Mucosa of rectum (tissue), 2 donors: ENCODE measurements around the gene INTS11.

Source experiments
- H3K27ac ChIP-seq, 2 donors: one replicate each; pipeline ENCODE4 v1.7.0; 2013; ENCODE audit warnings: inconsistent platforms in 2 of 2, low read depth in 2 of 2, low read length in 2 of 2
- H3K27me3 ChIP-seq, 2 donors: one replicate each; pipeline ENCODE4 v1.7.0; 2013; ENCODE audit warnings: low read length in 2 of 2; ENCODE audit not compliant: control insufficient read depth in 2 of 2, insufficient read depth in 2 of 2
- H3K36me3 ChIP-seq, 2 donors: one replicate each; pipeline ENCODE4 v1.7.0; 2013; ENCODE audit warnings: low read length in 2 of 2; ENCODE audit not compliant: control insufficient read depth in 2 of 2, insufficient read depth in 2 of 2
- H3K4me1 ChIP-seq, 2 donors: one replicate each; pipeline ENCODE4 v1.7.0; 2013; ENCODE audit warnings: low read length in 2 of 2, mild to moderate bottlenecking in 1 of 2; ENCODE audit not compliant: control insufficient read depth in 2 of 2, insufficient read depth in 2 of 2
- H3K4me3 ChIP-seq, 2 donors: one replicate each; pipeline ENCODE4 v1.7.0; 2013; ENCODE audit warnings: low read length in 2 of 2
- H3K9ac ChIP-seq, 2 donors: one replicate each; pipeline ENCODE4 v1.7.0; 2013; ENCODE audit warnings: low read length in 2 of 2, low read depth in 1 of 2, mild to moderate bottlenecking in 1 of 2
- H3K9me3 ChIP-seq, 2 donors: one replicate each; pipeline ENCODE4 v1.7.0; 2013; ENCODE audit warnings: low read length in 2 of 2; ENCODE audit not compliant: control insufficient read depth in 2 of 2
- donor health status: healthy.
- donor health status: Normal muscosa, but diverticular disease.

The INTS11 gene

DNA sequence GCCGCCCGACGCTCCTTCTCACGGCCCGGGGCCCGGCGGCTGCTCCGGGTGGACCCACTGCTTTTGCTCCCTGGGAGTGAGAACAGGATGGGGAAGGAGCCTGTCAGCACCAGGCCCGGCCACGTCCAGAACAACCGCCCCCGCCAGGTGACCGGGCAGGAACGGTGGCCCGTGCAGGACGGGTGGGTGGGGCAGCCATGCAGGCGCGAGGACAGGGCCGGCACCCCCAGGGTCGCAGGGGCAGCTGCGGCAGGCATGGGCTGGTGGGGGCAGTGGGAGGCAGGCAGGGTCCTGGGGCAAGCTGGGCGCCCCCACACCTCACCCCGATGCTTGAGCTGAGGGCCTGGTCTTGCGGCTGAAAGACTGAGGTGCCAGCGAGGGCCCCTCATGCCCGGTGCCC is 12.0 kb upstream of the INTS11 start:
- no peaks in the 10 kb centered on the region for H3K9me3 ChIP-seq
- no peak overlapping the region for H3K27ac ChIP-seq
- H3K36me3 ChIP-seq = peaks cover 15 to 21% of the 10 kb centered on the region in 2 donors
- H3K9ac ChIP-seq = no peak overlapping the region
- H3K4me1 ChIP-seq = peaks cover 8 to 12% of the 10 kb centered on the region in 2 donors
- H3K27me3 ChIP-seq = peaks cover under 1 to 7% of the 10 kb centered on the region in 2 donors
- H3K4me3 ChIP-seq = no peak overlapping the region

GRCh38 chr1:1335792-1336248 is 11.4 kb upstream of the INTS11 start:
- peaks cover 9 to 14% of the 10 kb centered on the region in 2 donors for H3K36me3 ChIP-seq

GRCh38 chr1:1335283-1335682 is 10.8 kb upstream of the INTS11 start:
- H3K9ac ChIP-seq = no peak overlapping the region
- no peaks in the 10 kb centered on the region for H3K9me3 ChIP-seq
- peaks cover 5 to 10% of the 10 kb centered on the region in 2 donors for H3K36me3 ChIP-seq
- peaks cover 10 to 20% of the 10 kb centered on the region in 2 donors for H3K4me1 ChIP-seq
- H3K27ac ChIP-seq = no peak overlapping the region
- H3K27me3 ChIP-seq = peaks cover 3 to 7% of the 10 kb centered on the region in 2 donors
- H3K4me3 ChIP-seq = no peak overlapping the region

More at GRCh38 chr1:1335792-1336248, 11.4 kb upstream of the INTS11 start:
- Histone ChIP-seq H3K4me1 (peaks cover 10 to 15% of the 10 kb centered on the region in 2 donors), H3K27me3 (peaks cover 3 to 7% of the 10 kb centered on the region in 2 donors), H3K9ac (no peak overlapping the region), H3K4me3 (no peak overlapping the region), H3K9me3 (no peaks in the 10 kb centered on the region), H3K27ac (no peak overlapping the region)

DNA sequence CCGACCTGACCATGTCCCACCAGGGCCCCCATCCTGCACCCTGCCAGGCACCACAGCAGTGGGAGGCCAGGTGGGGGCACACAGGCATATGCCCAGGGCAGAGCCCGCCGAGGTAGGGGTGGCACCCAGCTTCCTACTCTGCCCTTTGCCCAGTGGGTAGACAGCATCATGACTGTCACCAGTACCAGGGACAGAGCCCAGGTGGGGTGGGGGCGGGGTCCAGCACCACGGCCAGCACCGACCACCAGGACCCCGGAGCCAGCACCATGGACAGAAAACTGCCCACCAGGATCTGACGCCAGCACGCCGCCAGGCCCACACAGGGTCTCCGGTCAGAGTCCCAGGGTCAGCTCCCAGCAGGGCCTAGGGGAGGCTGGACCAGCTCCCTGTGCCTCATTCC is 10.4 kb upstream of the INTS11 start:
- Histone ChIP-seq H3K4me3 (no peak overlapping the region), H3K36me3 (peaks cover 5 to 10% of the 10 kb centered on the region in 2 donors), H3K4me1 (peaks cover 10 to 20% of the 10 kb centered on the region in 2 donors), H3K9ac (no peak overlapping the region), H3K27ac (no peak overlapping the region), H3K9me3 (no peaks in the 10 kb centered on the region), H3K27me3 (peaks cover 3 to 7% of the 10 kb centered on the region in 2 donors)

- Histone ChIP-seq H3K4me1 (peaks cover 10 to 20% of the 10 kb centered on the region in 2 donors), H3K9ac (no peak overlapping the region), H3K36me3 (peaks cover 3 to 5% of the 10 kb centered on the region in 2 donors), H3K9me3 (no peaks in the 10 kb centered on the region), H3K27me3 (peaks cover 3 to 7% of the 10 kb centered on the region in 2 donors), H3K4me3 (no peak overlapping the region), H3K27ac (no peak overlapping the region)
Observed at GRCh38 chr1:1333551-1334241, 9.2 kb upstream of the INTS11 start.

DNA sequence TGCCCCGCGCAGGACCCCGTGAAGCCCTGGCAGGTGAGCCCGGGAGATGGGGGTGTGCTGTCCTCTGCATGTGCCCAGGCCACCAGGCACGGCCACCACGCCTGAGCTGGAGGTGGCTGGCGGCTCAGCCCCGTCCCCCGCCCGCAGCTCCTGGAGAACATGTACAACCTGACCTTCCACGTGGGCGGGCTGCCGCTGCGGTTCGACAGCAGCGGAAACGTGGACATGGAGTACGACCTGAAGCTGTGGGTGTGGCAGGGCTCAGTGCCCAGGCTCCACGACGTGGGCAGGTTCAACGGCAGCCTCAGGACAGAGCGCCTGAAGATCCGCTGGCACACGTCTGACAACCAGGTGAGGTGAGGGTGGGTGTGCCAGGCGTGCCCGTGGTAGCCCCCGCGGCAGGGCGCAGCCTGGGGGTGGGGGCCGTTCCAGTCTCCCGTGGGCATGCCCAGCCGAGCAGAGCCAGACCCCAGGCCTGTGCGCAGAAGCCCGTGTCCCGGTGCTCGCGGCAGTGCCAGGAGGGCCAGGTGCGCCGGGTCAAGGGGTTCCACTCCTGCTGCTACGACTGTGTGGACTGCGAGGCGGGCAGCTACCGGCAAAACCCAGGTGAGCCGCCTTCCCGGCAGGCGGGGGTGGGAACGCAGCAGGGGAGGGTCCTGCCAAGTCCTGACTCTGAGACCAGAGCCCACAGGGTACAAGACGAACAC is 8.5 kb upstream of the INTS11 start:
- Histone ChIP-seq H3K4me3 (no peak overlapping the region), H3K36me3 (peaks cover 0 to 2% of the 10 kb centered on the region in 2 donors), H3K9me3 (no peaks in the 10 kb centered on the region), H3K9ac (no peak overlapping the region), H3K4me1 (peaks cover 10 to 20% of the 10 kb centered on the region in 2 donors), H3K27me3 (peaks cover 3 to 7% of the 10 kb centered on the region in 2 donors), H3K27ac (no peak overlapping the region)

DNA sequence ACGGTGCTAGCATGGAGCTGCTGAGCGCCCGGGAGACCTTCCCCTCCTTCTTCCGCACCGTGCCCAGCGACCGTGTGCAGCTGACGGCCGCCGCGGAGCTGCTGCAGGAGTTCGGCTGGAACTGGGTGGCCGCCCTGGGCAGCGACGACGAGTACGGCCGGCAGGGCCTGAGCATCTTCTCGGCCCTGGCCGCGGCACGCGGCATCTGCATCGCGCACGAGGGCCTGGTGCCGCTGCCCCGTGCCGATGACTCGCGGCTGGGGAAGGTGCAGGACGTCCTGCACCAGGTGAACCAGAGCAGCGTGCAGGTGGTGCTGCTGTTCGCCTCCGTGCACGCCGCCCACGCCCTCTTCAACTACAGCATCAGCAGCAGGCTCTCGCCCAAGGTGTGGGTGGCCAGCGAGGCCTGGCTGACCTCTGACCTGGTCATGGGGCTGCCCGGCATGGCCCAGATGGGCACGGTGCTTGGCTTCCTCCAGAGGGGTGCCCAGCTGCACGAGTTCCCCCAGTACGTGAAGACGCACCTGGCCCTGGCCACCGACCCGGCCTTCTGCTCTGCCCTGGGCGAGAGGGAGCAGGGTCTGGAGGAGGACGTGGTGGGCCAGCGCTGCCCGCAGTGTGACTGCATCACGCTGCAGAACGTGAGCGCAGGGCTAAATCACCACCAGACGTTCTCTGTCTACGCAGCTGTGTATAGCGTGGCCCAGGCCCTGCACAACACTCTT is 7.7 kb upstream of the INTS11 start:
- Histone ChIP-seq H3K4me3 (no peak overlapping the region), H3K36me3 (peaks cover 2 to 6% of the 10 kb centered on the region in 2 donors), H3K4me1 (peaks cover 10 to 20% of the 10 kb centered on the region in 2 donors), H3K9ac (no peak overlapping the region), H3K27ac (no peak overlapping the region), H3K27me3 (peaks cover 3 to 7% of the 10 kb centered on the region in 2 donors), H3K9me3 (no peaks in the 10 kb centered on the region)

DNA sequence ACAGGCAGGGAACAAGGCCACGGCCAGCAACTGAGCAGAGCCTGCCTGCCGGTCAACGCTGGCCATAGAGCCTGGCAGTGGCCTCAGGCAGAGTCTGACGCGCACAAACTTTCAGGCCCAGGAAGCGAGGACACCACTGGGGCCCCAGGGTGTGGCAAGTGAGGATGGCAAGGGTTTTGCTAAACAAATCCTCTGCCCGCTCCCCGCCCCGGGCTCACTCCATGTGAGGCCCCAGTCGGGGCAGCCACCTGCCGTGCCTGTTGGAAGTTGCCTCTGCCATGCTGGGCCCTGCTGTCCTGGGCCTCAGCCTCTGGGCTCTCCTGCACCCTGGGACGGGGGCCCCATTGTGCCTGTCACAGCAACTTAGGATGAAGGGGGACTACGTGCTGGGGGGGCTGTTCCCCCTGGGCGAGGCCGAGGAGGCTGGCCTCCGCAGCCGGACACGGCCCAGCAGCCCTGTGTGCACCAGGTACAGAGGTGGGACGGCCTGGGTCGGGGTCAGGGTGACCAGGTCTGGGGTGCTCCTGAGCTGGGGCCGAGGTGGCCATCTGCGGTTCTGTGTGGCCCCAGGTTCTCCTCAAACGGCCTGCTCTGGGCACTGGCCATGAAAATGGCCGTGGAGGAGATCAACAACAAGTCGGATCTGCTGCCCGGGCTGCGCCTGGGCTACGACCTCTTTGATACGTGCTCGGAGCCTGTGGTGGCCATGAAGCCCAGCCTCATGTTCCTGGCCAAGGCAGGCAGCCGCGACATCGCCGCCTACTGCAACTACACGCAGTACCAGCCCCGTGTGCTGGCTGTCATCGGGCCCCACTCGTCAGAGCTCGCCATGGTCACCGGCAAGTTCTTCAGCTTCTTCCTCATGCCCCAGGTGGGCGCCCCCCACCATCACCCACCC is 6.9 kb upstream of the INTS11 start, which contains the start of gene TAS1R3:
Gene TAS1R3 (plus strand): TSS at position 213 of the 898 bp plus-strand sequence. CDS start 66 bp downstream, at position 279.
- Histone ChIP-seq H3K9me3 (no peaks in the 10 kb centered on the region), H3K4me1 (peaks cover 13 to 20% of the 10 kb centered on the region in 2 donors), H3K9ac (no peak within 1 kb of the TSS), H3K36me3 (peaks cover 4 to 10% of the 10 kb centered on the region in 2 donors), H3K4me3 (peak within 1 kb of the TSS in 1 of 2 donors; percentile 31), H3K27ac (peak within 1 kb of the TSS in 1 of 2 donors; percentile 67), H3K27me3 (peaks cover 3 to 7% of the 10 kb centered on the region in 2 donors)

DNA sequence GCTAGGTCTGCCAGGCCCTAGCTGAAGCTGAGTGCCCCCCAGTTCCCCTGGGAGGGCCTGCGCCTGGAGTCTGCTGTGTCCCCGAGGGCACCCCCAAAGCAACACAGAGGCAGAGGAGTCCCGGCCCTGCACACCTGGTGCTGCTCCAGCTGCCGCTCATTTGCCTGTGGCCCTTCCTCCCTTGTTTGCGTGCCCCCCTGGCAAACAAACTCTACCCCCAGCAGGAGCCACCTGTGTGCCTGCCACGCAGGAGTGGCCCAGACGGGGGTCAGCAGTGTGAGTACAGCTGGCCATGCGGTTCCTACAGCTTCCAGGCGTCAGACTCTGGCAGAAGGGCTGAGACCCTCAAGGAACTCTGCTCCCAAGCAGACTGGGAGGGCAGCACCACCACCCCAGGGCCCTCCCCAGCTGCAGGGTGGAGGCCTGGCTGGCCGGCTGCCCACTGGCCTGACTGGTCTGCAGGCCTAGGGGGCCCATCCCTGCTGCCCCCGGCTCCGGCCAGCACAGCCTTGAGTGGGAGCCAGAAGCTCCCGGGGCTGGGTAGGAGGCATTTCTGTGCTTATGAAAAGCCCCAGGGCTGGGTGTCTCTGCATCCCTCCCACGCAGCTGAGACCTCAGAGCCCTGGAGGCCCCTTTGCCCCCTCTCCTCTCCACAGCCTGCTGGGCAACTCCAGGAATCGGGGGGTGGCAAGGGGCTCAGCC is 6.1 kb upstream of the INTS11 start:
- H3K27me3 ChIP-seq = peaks cover 3 to 7% of the 10 kb centered on the region in 2 donors
- H3K4me1 ChIP-seq = peaks cover 21 to 28% of the 10 kb centered on the region in 2 donors
- peak overlapping the region in 1 of 2 donors; percentile 67 for H3K27ac ChIP-seq
- H3K9ac ChIP-seq = no peak overlapping the region
- peaks cover 2 to 10% of the 10 kb centered on the region in 2 donors for H3K36me3 ChIP-seq
- H3K4me3 ChIP-seq = peak overlapping the region in 1 of 2 donors; percentile 31
- no peaks in the 10 kb centered on the region for H3K9me3 ChIP-seq
